HepG2 (cell line): Measurements from ENCODE around the gene GFRA4. TPM values are rescaled to one million over a fixed set of nuclear protein-coding genes. Genes with fewer than 3 reads are reported as not detected.

ENCODE experiments used
- ATAC-seq: fragments of 200-7000 bp; cut with Tn5 transposase; 3 replicates; pipeline ENCODE4 v1.9.1; 2020; ENCODE audit warnings: mild to moderate bottlenecking, moderate library complexity
- Bru-seq: library from RNA; stranded (reverse); fragments of 400-500 nt; gene quantifications from one replicate; lab custom pipeline; 2021; lab: Mats Ljungman, UMichigan
- BruChase-seq, 2 experiments: library from RNA; stranded (reverse); fragments of 400-500 nt; gene quantifications; one replicate each; lab custom pipeline; 2021; lab: Mats Ljungman, UMichigan
- BruUV-seq: library from RNA; stranded (reverse); fragments of 400-500 nt; replicated peaks from 2 replicates; lab custom pipeline; 2021; lab: Mats Ljungman, UMichigan
- CTCF ChIA-PET: fragments of 300-600 bp; formaldehyde crosslinking; extraction: SDS; loops from one replicate; lab custom pipeline; 2021; ENCODE audit warnings: low total read pairs, inconsistent platforms, low intra/inter-chr PET ratio; lab: Yijun Ruan, JAX
- POLR2A ChIA-PET: fragments of 350-600 bp; sonication (Branson Sonifier 250); formaldehyde crosslinking; loops from one replicate; lab custom pipeline; 2020; ENCODE audit warnings: antibody characterized with exemption, inconsistent platforms; lab: Yijun Ruan, JAX
- DNase-seq: peaks from one replicate; pipeline ENCODE4 v3.0.0-alpha.2; 2015; ENCODE audit warnings: low spot score
- FAIRE-seq: peaks from 3 replicates; lab custom pipeline; 2011; peaks lifted over from hg19 to GRCh38; lab: Jason Lieb, UNC
- H2AFZ ChIP-seq: one replicate; pipeline ENCODE4 v1.6.1; 2011; ENCODE audit warnings: low read length, inconsistent platforms
- H3K27ac ChIP-seq: fragments of 300-600 bp; 3 replicates; pipeline ENCODE4 v1.8.0; 2011; ENCODE audit warnings: mixed run types, mild to moderate bottlenecking, mixed read lengths, low read length, inconsistent platforms; ENCODE audit not compliant: insufficient read depth; ENCODE audit errors: extremely low read length
- H3K27me3 ChIP-seq, 2 experiments: fragments of 200-600 bp in 1 of 2; 2 replicates in 1 of 2; 3 replicates in 1 of 2; pipeline versions ENCODE4 v1.6.0 to v1.8.0; 2011; ENCODE audit warnings: low read length in 2 of 2, mild to moderate bottlenecking in 2 of 2, moderate library complexity in 2 of 2, inconsistent platforms in 1 of 2; ENCODE audit not compliant: insufficient read depth in 2 of 2, control insufficient read depth in 1 of 2
- H3K36me3 ChIP-seq, 2 experiments: fragments of 200-600 bp in 1 of 2; replicated peaks in 1 of 2; 2 replicates in 1 of 2; 3 replicates in 1 of 2; pipeline versions ENCODE4 v1.5.1 to v1.8.0; 2011; ENCODE audit warnings: low read length in 2 of 2, inconsistent platforms in 1 of 2; ENCODE audit not compliant: insufficient read depth in 2 of 2, control insufficient read depth in 1 of 2
- H3K4me1 ChIP-seq: 2 replicates; pipeline ENCODE4 v1.5.1; 2012; ENCODE audit warnings: low read length, inconsistent platforms; ENCODE audit not compliant: insufficient read depth
- H3K4me2 ChIP-seq: 2 replicates; pipeline ENCODE4 v1.6.0; 2011; ENCODE audit warnings: low read depth, low read length, inconsistent platforms
- H3K4me3 ChIP-seq, 3 experiments: fragments of 200-600 bp in 1 of 3; sonication (generic), shearing (Covaris generic) in 1 of 3; replicated peaks in 1 of 3; 2 replicates each; pipeline ENCODE4 v1.5.1; 2011 to 2016; ENCODE audit warnings: low read length in 3 of 3, inconsistent platforms in 2 of 3, low read depth in 2 of 3, mild to moderate bottlenecking in 2 of 3, control low read depth in 1 of 3, mixed read lengths in 1 of 3; ENCODE audit not compliant: insufficient read depth in 1 of 3
- H3K79me2 ChIP-seq: one replicate; pipeline ENCODE4 v1.6.1; 2011; ENCODE audit warnings: low read length, inconsistent platforms; ENCODE audit not compliant: insufficient read depth
- H3K9ac ChIP-seq: 2 replicates; pipeline ENCODE4 v1.6.0; 2011; ENCODE audit warnings: mild to moderate bottlenecking, low read depth, low read length, inconsistent platforms; ENCODE audit not compliant: insufficient read depth
- H3K9me3 ChIP-seq: 2 replicates; pipeline ENCODE4 v1.5.1; 2012; ENCODE audit warnings: mild to moderate bottlenecking, low read length
- H4K20me1 ChIP-seq: 2 replicates; pipeline ENCODE4 v1.6.0; 2011; ENCODE audit warnings: inconsistent platforms, mild to moderate bottlenecking, low read length, moderate library complexity; ENCODE audit not compliant: insufficient read depth
- ARID4A ChIP-seq: sonication (generic); formaldehyde crosslinking; IDR thresholded peaks from 2 replicates; pipeline ENCODE4 v1.5.0; 2020; ENCODE audit warnings: mild to moderate bottlenecking, missing genetic modification reagents, borderline replicate concordance
- CBFB ChIP-seq: sonication (generic); formaldehyde crosslinking; IDR thresholded peaks from 2 replicates; pipeline ENCODE4 v1.4.0; 2020; ENCODE audit warnings: missing genetic modification reagents
- CTCF ChIP-seq: sonication (generic); formaldehyde crosslinking; IDR thresholded peaks from 2 replicates; pipeline ENCODE4 v1.5.0; 2020; ENCODE audit warnings: mild to moderate bottlenecking, missing genetic modification reagents, moderate library complexity
- GABPB1 ChIP-seq: IDR thresholded peaks from 2 replicates; pipeline ENCODE4 v1.6.1; 2016; ENCODE audit warnings: mild to moderate bottlenecking, missing genetic modification reagents, moderate library complexity, missing compliant biosample characterization
- MIER2 ChIP-seq: IDR thresholded peaks from 2 replicates; pipeline ENCODE4 v1.6.1; 2016; ENCODE audit warnings: missing biosample characterization, missing genetic modification reagents
- PCBP1 ChIP-seq: fragments of 200-400 bp; formaldehyde crosslinking; IDR thresholded peaks from 2 replicates; pipeline ENCODE4 v1.6.1; 2017; ENCODE audit warnings: mild to moderate bottlenecking, low read depth, low read length, borderline replicate concordance
- PLRG1 ChIP-seq: fragments of 450-650 bp; conservative IDR thresholded peaks from 2 replicates; pipeline ENCODE4 v1.6.1; 2016
- ZBTB37 ChIP-seq: sonication (generic); formaldehyde crosslinking; IDR thresholded peaks from 2 replicates; pipeline ENCODE4 v1.4.0; 2020; ENCODE audit warnings: mild to moderate bottlenecking, missing genetic modification reagents
- ZBTB8A ChIP-seq: sonication (generic); formaldehyde crosslinking; IDR thresholded peaks from 2 replicates; pipeline ENCODE4 v1.4.0; 2020; ENCODE audit warnings: mild to moderate bottlenecking, low read depth, missing genetic modification reagents, borderline replicate concordance
- ZNF292 ChIP-seq: sonication (generic); formaldehyde crosslinking; IDR thresholded peaks from 2 replicates; pipeline ENCODE4 v1.8.1; 2022; ENCODE audit warnings: mild to moderate bottlenecking, low read depth, missing genetic modification reagents, borderline replicate concordance
- ZNF776 ChIP-seq: sonication (generic); formaldehyde crosslinking; IDR thresholded peaks from 2 replicates; pipeline ENCODE4 v1.4.0; 2020; ENCODE audit warnings: mild to moderate bottlenecking, missing genetic modification reagents
- WGBS: methylation state at CpG from one replicate; pipeline ENCODE4 v1.1.6; 2017; ENCODE audit warnings: low lambda C conversion rate; 5-methylcytosine and 5-hydroxymethylcytosine counted together
- in situ Hi-C: cut with HindIII; loops from 2 replicates; pipeline ENCODE4 v1.10.0; 2017; ENCODE audit warnings: low pct_unique_long_range_greater_than_20kb; ENCODE audit not compliant: extremely low pct_ligation_motif_present
- intact Hi-C: fragments of 100-400 bp; cut with micrococcal nuclease; formaldehyde crosslinking; loops from one replicate; pipeline ENCODE4 v1.10.0; 2022; ENCODE audit not compliant: unreplicated experiment
- long read RNA-seq, 2 experiments: library from RNA in 1 of 2; library from polyadenylated mRNA in 1 of 2; stranded (forward) in 1 of 2; unstranded in 1 of 2; transcript quantifications; one replicate each; pipeline ENCODE4 v2.0.0, GENCODE V29; 2019 to 2022
- polyA minus RNA-seq, 3 experiments: library from RNA; depleted of rRNA, polyadenylated mRNA; stranded (reverse); fragments of >200 nt; gene quantifications; 2 replicates each; pipeline ENCODE4 v1.2.3, GENCODE V29; 2011; ENCODE audit warnings: low replicate concordance in 1 of 3
- polyA plus RNA-seq, 8 experiments: library from polyadenylated mRNA; depleted of rRNA in 3 of 8; stranded (reverse) in 7 of 8; unstranded in 1 of 8; fragments of >200 nt; fragmentation: Illumina TruSeq in 4 of 8; extraction: Trizol in 4 of 8; gene quantifications; 2 replicates each; pipeline versions ENCODE4 v1.2.1 to v1.2.3, GENCODE V29; 2011 to 2016; ENCODE audit warnings: low read depth in 4 of 8, missing spikeins in 1 of 8, mixed read lengths in 1 of 8; ENCODE audit not compliant: insufficient read depth in 1 of 8
- total RNA-seq, 5 experiments: library from RNA; depleted of rRNA; stranded (reverse); fragments of >200 nt; fragmentation: Illumina TruSeq; extraction: Trizol; gene quantifications; 2 replicates each; pipeline ENCODE4 v1.2.3, GENCODE V29; 2016; ENCODE audit warnings: low read depth in 1 of 5

The GFRA4 gene
- not detected in 2 replicates for total RNA-seq (2016; rRNA removed; fragmentation: Illumina TruSeq; extraction: Trizol)
- not detected in 2 replicates for total RNA-seq (2016; cell fraction: cytosol; rRNA removed; fragmentation: Illumina TruSeq; extraction: Trizol; ENCODE audit: low read depth)
- not detected in 2 replicates for total RNA-seq (2016; cell fraction: insoluble cytoplasmic fraction; rRNA removed; fragmentation: Illumina TruSeq; extraction: Trizol)
- not detected in 2 replicates for total RNA-seq (2016; cell fraction: membrane; rRNA removed; fragmentation: Illumina TruSeq; extraction: Trizol)
- not detected in 2 replicates for total RNA-seq (2016; cell fraction: nucleus; rRNA removed; fragmentation: Illumina TruSeq; extraction: Trizol)
- polyA plus RNA-seq (2011; rRNA removed): not detected in 2 replicates
- polyA plus RNA-seq (2011; cell fraction: cytosol; rRNA removed): not detected in 2 replicates
- polyA plus RNA-seq (2011; cell fraction: nucleus; rRNA removed): not detected in 2 replicates
- polyA plus RNA-seq (2012): not detected in 2 replicates
- not detected in 2 replicates for polyA plus RNA-seq (2016; cell fraction: cytosol; fragmentation: Illumina TruSeq; extraction: Trizol; ENCODE audit: low read depth)
- not detected in 2 replicates for polyA plus RNA-seq (2016; cell fraction: insoluble cytoplasmic fraction; fragmentation: Illumina TruSeq; extraction: Trizol; ENCODE audit: low read depth)
- not detected in 2 replicates for polyA plus RNA-seq (2016; cell fraction: membrane; fragmentation: Illumina TruSeq; extraction: Trizol; ENCODE audit: low read depth)
- polyA plus RNA-seq (2016; cell fraction: nucleus; fragmentation: Illumina TruSeq; extraction: Trizol; ENCODE audit: insufficient read depth, low read depth): not detected in 2 replicates
- not detected in 2 replicates for polyA minus RNA-seq (2011; rRNA and poly(A)+ RNA removed; ENCODE audit: low replicate concordance)
- polyA minus RNA-seq (2011; cell fraction: cytosol; rRNA and poly(A)+ RNA removed): not detected in 2 replicates
- polyA minus RNA-seq (2011; cell fraction: nucleus; rRNA and poly(A)+ RNA removed): not detected in 2 replicates
- not detected for Bru-seq, nascent RNA
- BruChase-seq, experiment 1, labeled RNA remaining after a 6-hour chase: not detected
- not detected for BruChase-seq, experiment 2, labeled RNA remaining after a 2-hour chase
- long read RNA-seq, experiment 1: 0 reads
- long read RNA-seq, experiment 2: 0 reads

GRCh38 chr20:3663031-3663701, at the start of gene GFRA4:
TSS of gene GFRA4 (minus strand) at chr20:3663399. CDS start at chr20:3663399, 0 bp downstream.
- Histone ChIP-seq H2AFZ (no peak within 1 kb of the TSS), H3K79me2 (no peaks in the 10 kb centered on the region), H3K27ac (no peak within 1 kb of the TSS), H3K36me3 (no peaks in the 10 kb centered on the region), H3K27me3 (peaks cover 8 to 34% of the 10 kb centered on the region in 2 experiments), H3K4me1 (peaks cover 21% of the 10 kb centered on the region), H3K9me3 (no peaks in the 10 kb centered on the region), H3K4me3 (no peak within 1 kb of the TSS), H4K20me1 (no peaks in the 10 kb centered on the region), H3K4me2 (no peak within 1 kb of the TSS), H3K9ac (no peak within 1 kb of the TSS)
- no peak for FAIRE-seq
- in situ Hi-C loops (no loop called here), intact Hi-C loops (no loop called here)
- CTCF ChIA-PET: no interaction called here
- no TSS peak for BruUV-seq
- POLR2A ChIA-PET: no interaction called here
- no peak for DNase-seq
- 42% methylated on average over 14 of the region's 19 CpGs for WGBS
- no peak for ATAC-seq
- TF ChIP-seq MIER2 (CRISPR knock-in tag) (no peak), ZNF292 (CRISPR knock-in tag) (no peak), ARID4A (0 out of 2 replicates have a peak, but pooled peaks have one; percentile 6), ZBTB8A (CRISPR knock-in tag) (no peak), ZBTB37 (CRISPR knock-in tag) (0 out of 2 replicates have a peak, but pooled peaks have one; percentile 24), PCBP1 (0 out of 2 replicates have a peak, but pooled peaks have one; percentile 48), GABPB1 (CRISPR knock-in tag) (no peak), CBFB (CRISPR knock-in tag) (no peak), PLRG1 (no peak), CTCF (CRISPR knock-in tag) (peak; percentile 14; the same call in 1 of the 2 replicates), ZNF776 (CRISPR knock-in tag) (0 out of 2 replicates have a peak, but pooled peaks have one; percentile 64)
